OCI-LY3 (cell line): ENCODE measurements around the gene PABPN1L.

Experiments
- CTCF ChIP-seq: fragments of 200-600, 300-600 bp; sonication (generic); IDR thresholded peaks from 2 replicates; pipeline ENCODE4 v1.5.1; 2014; ENCODE audit warnings: antibody characterized with exemption, low read length, low read depth
- EZH2phosphoT487 ChIP-seq: fragments of 200-600 bp; shearing (Covaris generic); IDR thresholded peaks from 2 replicates; pipeline ENCODE4 v1.6.1; 2018; ENCODE audit warnings: antibody characterized with exemption, mixed run types, low read depth

- TF ChIP-seq CTCF (no peak), EZH2phosphoT487 (no peak)
Observed at GRCh38 chr16:88912556-88912955, 46.1 kb upstream of the PABPN1L start.
